Uterus (tissue), 4 donors: ENCODE measurements around the gene FAM117A. TPM values are rescaled to one million over a fixed set of nuclear protein-coding genes. Genes with fewer than 3 reads are reported as not detected.
"Not testable (repeated sequence)": the region's sequence is repeated elsewhere in the genome, so short reads cannot be mapped to it uniquely, and the experiment has no call there.

Experiments used
- DNase-seq, 2 donors: peaks; one replicate each; pipeline ENCODE4 v3.0.0-alpha.2; 2019 to 2020
- H3K27ac ChIP-seq, 2 donors: fragments of 200-600 bp; sonication (generic); 1 replicate in 1 of 2; 2 replicates in 1 of 2; pipeline ENCODE4 v1.5.1; 2016 to 2018
- H3K27me3 ChIP-seq, 2 donors: fragments of 200-600 bp; sonication (generic); one replicate each; pipeline ENCODE4 v1.5.1; 2018 to 2019; ENCODE audit warnings: control low read depth in 1 of 2
- H3K36me3 ChIP-seq, 2 donors: fragments of 200-600 bp; sonication (generic); one replicate each; pipeline ENCODE4 v1.5.1; 2019; ENCODE audit warnings: control low read depth in 1 of 2
- H3K4me1 ChIP-seq, 2 donors: fragments of 200-600 bp; sonication (generic); one replicate each; pipeline ENCODE4 v1.5.1; 2018 to 2019; ENCODE audit warnings: control low read depth in 1 of 2
- H3K4me3 ChIP-seq, 2 donors: fragments of 200-600 bp; sonication (generic); 1 replicate in 1 of 2; 2 replicates in 1 of 2; pipeline ENCODE4 v1.5.1; 2018 to 2019; ENCODE audit warnings: mild to moderate bottlenecking in 1 of 2
- H3K9me3 ChIP-seq, 2 donors: fragments of 200-600 bp; sonication (generic); one replicate each; pipeline ENCODE4 v1.5.1; 2019; ENCODE audit warnings: control low read depth in 1 of 2
- POLR2A ChIP-seq, 2 donors: fragments of 450-650 bp; IDR thresholded peaks; one replicate each; pipeline ENCODE4 v1.6.1; 2016; ENCODE audit warnings: antibody characterized with exemption in 2 of 2, mild to moderate bottlenecking in 1 of 2, moderate library complexity in 1 of 2
- intact Hi-C: fragments of 100-400 bp; cut with DNase I; formaldehyde crosslinking; loops from one replicate; pipeline ENCODE4 v1.15.1; 2023; ENCODE audit warnings: low total_unique reads
- total RNA-seq, 4 donors: library from RNA; depleted of rRNA in 3 of 4; stranded (reverse); fragments of >200 nt in 3 of 4; gene quantifications; one replicate each; pipeline versions ENCODE4 v1.1.0 to v1.2.4, GENCODE V29; 2014 to 2023
- TF ChIP-seq, protein P1 (sequence below), 4 experiments: fragments of 200-600 bp in 2 of 4; fragments of 450-650 bp in 2 of 4; sonication (generic) in 2 of 4; IDR thresholded peaks; one replicate each; pipeline ENCODE4 v1.5.1; 2016 to 2019; ENCODE audit warnings: antibody characterized with exemption in 4 of 4, mild to moderate bottlenecking in 2 of 4, moderate library complexity in 1 of 4
- donor health status: DM: yes; HTN: yes; CAD: no.

Gene FAM117A
- total RNA-seq, 4 donors from 2014 or later, result 2.6 to 40.2 (median 19.5) TPM

DNA sequence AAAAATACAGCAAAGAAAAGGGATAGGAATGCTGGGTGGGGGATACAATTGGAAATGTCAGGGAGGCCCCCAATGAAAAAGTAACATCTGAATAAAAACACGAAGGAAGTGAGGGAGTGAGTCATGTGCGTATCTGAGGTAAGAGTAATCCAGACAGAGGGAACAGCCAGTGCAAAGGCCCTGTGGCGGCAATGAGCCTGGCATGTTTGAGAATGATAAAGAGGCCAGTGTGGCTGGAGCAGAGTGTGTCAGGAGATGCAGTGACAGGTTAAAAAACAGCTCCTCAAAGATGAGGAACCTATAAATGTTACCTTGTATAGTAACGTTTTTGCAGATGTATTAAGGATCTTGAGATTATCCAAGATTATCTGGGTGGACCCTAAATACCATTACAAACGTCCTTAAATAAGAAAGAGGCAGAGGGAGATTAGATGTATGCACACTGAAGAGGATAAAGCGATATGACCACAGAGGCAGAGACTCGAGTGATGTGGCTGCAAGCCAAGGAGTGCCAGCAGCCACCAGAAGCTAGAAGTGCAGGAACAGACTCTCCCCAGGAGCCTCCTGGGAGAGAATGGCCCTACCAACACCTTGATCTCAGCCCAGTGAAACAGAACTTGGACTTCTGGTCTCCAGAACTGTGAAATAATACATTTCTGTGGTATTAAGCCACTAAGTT, 38.3 kb downstream of the FAM117A start:
- intact Hi-C loops, result no loop called here
- H3K4me3 ChIP-seq, result no peak overlapping the region
- no peaks in the 10 kb centered on the region for H3K36me3 ChIP-seq
- no peak for DNase-seq
- H3K27ac ChIP-seq, result peak overlapping the region; percentile 44 to 82
- TF ChIP-seq, protein P1, sequence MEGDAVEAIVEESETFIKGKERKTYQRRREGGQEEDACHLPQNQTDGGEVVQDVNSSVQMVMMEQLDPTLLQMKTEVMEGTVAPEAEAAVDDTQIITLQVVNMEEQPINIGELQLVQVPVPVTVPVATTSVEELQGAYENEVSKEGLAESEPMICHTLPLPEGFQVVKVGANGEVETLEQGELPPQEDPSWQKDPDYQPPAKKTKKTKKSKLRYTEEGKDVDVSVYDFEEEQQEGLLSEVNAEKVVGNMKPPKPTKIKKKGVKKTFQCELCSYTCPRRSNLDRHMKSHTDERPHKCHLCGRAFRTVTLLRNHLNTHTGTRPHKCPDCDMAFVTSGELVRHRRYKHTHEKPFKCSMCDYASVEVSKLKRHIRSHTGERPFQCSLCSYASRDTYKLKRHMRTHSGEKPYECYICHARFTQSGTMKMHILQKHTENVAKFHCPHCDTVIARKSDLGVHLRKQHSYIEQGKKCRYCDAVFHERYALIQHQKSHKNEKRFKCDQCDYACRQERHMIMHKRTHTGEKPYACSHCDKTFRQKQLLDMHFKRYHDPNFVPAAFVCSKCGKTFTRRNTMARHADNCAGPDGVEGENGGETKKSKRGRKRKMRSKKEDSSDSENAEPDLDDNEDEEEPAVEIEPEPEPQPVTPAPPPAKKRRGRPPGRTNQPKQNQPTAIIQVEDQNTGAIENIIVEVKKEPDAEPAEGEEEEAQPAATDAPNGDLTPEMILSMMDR (IDR thresholded peaks at IDR 0.05), result no peak
- no peak for TF ChIP-seq POLR2A (IDR thresholded peaks at IDR 0.05)
- no peaks in the 10 kb centered on the region for H3K9me3 ChIP-seq
- H3K4me1 ChIP-seq, result peaks cover 22 to 29% of the 10 kb centered on the region in 2 donors
- H3K27me3 ChIP-seq, result no peaks in the 10 kb centered on the region

DNA sequence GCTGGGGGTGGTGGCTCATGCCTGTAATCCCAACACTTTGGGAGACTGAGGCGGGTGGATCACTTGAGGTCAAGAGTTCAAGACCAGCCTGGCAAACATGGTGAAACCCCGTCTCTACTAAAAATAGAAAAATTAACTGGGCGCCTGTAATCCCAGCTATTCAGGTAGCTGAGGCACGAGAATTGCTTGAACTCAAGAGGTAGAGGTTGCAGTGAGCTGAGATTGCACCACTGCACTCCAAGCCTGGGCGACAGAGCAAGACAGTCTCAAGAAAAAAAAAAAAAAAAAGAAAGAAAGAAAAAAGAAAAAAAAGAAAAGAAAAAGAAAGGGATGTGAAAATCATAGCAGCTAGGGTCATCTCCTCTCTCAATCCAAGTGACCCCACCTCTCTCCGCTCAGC, 39.4 kb downstream of the FAM117A start:
- DNase-seq, H3K9me3 ChIP-seq, H3K27me3 ChIP-seq, H3K36me3 ChIP-seq, H3K4me3 ChIP-seq: not testable (repeated sequence)
- H3K4me1 ChIP-seq, result peaks cover 18 to 23% of the 10 kb centered on the region in 2 donors
- intact Hi-C loops, result loop anchor here (5.0 kb wide), 1 partner anchor 58 kb away; no protein-coding TSS in a partner anchor
- peak overlapping the region; percentile 82 to 84 for H3K27ac ChIP-seq

DNA sequence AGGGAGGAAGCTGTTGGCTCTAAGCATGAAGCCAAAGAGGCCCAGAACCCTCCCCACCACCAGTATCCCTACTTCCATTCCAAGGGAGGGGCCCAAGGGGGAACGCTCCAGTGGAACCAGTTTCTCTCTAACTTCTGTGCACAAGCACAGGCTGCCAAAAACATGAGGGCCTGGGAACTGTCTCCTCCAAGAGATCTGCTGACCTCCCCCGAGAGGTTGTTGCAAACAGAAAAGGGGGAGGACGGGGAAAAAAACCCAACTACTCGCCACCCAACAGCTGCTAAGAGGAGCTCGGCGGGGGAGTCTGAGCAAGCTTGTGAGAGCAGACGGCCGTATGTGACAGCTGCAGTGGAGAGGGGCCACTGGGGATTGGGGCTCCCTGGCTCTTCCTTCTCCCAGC, 40.5 kb downstream of the FAM117A start:
- peak in 1 of 2 donors; percentile 13 for TF ChIP-seq POLR2A (IDR thresholded peaks at IDR 0.05)
- TF ChIP-seq, protein P1 (IDR thresholded peaks at IDR 0.05), result no peak
- DNase-seq, result peak; percentile 88 to 91
- no peaks in the 10 kb centered on the region for H3K9me3 ChIP-seq
- intact Hi-C loops, result loop anchor here (5.0 kb wide), 1 partner anchor 59 kb away; no protein-coding TSS in a partner anchor
- H3K27me3 ChIP-seq, result no peaks in the 10 kb centered on the region
- H3K4me1 ChIP-seq, result peaks cover 15 to 18% of the 10 kb centered on the region in 2 donors
- no peak overlapping the region for H3K4me3 ChIP-seq
- H3K36me3 ChIP-seq, result no peaks in the 10 kb centered on the region
- peak overlapping the region; percentile 82 to 84 for H3K27ac ChIP-seq

DNA sequence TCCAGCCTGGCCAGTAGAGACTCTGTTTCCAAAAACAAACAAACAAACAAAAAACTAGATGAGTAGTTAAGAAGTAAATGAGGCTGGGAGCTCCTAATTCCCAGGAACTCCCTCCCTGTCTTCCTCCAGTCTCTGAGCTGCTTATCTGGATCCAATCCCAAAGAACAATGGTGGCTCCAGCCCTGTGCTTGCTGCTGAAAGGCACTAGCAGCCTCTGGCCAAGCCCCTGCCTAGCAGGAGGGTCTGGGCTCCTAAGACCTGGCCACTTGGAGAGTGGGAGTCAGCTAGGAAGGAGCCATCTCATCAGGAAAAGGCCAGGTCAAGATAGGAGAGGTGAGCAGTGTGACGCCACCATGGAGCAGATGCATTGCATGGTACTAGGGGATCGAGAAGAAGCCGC, 41.9 kb downstream of the FAM117A start:
- DNase-seq, result no peak
- Histone ChIP-seq H3K27me3 (no peaks in the 10 kb centered on the region), H3K4me1 (peaks cover 15 to 18% of the 10 kb centered on the region in 2 donors), H3K27ac (peak overlapping the region; percentile 82 to 84), H3K4me3 (no peak overlapping the region), H3K36me3 (no peaks in the 10 kb centered on the region), H3K9me3 (no peaks in the 10 kb centered on the region)
- intact Hi-C loops, result loop anchor here (5.0 kb wide), 1 partner anchor 60 kb away; no protein-coding TSS in a partner anchor
- no peak for TF ChIP-seq POLR2A (IDR thresholded peaks at IDR 0.05)
- TF ChIP-seq, protein P1 (IDR thresholded peaks at IDR 0.05), result no peak

DNA sequence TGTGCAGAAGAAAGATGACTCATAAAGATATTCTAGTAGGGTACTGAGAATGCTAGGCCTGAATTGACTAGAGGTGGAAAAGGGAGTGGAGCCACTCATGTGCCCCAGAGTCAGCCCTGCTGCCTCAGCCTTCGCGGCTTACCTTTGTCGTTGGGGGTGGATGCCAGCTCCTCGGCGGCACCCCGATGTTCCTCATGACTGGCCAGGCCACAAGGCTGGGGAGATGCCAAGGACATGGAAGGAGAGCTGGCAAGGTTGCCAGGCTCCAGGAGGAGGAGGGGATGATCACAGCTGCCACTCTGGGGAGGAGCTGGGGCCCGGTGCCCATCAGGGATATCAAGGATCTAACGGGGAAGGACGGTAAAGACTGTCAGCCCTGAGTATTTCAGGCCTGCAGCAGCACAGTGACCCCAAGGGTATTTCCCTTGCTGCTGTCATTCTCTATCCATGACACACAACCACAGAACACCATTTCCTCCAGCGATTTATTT, 46.5 kb downstream of the FAM117A start:
- no peak overlapping the region for H3K27ac ChIP-seq
- no peaks in the 10 kb centered on the region for H3K27me3 ChIP-seq
- peaks cover 0 to 4% of the 10 kb centered on the region in 2 donors for H3K4me1 ChIP-seq
- no peak overlapping the region for H3K4me3 ChIP-seq
- no peaks in the 10 kb centered on the region for H3K36me3 ChIP-seq
- DNase-seq, result no peak
- intact Hi-C loops, result no loop called here
- H3K9me3 ChIP-seq, result no peaks in the 10 kb centered on the region
- no peak for TF ChIP-seq POLR2A (IDR thresholded peaks at IDR 0.05)
- TF ChIP-seq, protein P1 (IDR thresholded peaks at IDR 0.05), result no peak
